Activated CD4-positive, alpha-beta T cell treated with anti-CD3 and anti-CD28 coated beads, Interleukin-2, amount 50 U/mL, for 48 hours (primary cell): ENCODE measurements around the gene AHI1.
"Not testable (repeated sequence)": the region's sequence is repeated elsewhere in the genome, so short reads cannot be mapped to it uniquely, and the experiment has no call there.

Experiments
- DNase-seq, 2 experiments: peaks; one replicate each; pipeline ENCODE4 v3.0.0-alpha.2; 2020

AHI1 gene

GRCh38 chr6:135505222-135505621 is 7.7 kb upstream of the AHI1 start:
- no peak for DNase-seq

- DNase-seq: no peak
Measured at GRCh38 chr6:135504734-135505133, 7.2 kb upstream of the AHI1 start.

GRCh38 chr6:135503703-135504475 is 6.3 kb upstream of the AHI1 start:
- no peak for DNase-seq

GRCh38 chr6:135499441-135500340 is 2.2 kb upstream of the AHI1 start:
- no peak for DNase-seq

GRCh38 chr6:135498185-135498841 is 773 bp upstream of the AHI1 start:
- peak; percentile 59 to 71 for DNase-seq

- DNase-seq: no peak
Measured at GRCh38 chr6:135496800-135497411, 634 bp downstream of the AHI1 start.

GRCh38 chr6:135493218-135493961 is 4.2 kb downstream of the AHI1 start:
- DNase-seq: no peak

GRCh38 chr6:135490381-135490780 is 7.2 kb downstream of the AHI1 start:
- DNase-seq: no peak

GRCh38 chr6:135488023-135488422 is 9.5 kb downstream of the AHI1 start:
- no peak for DNase-seq

GRCh38 chr6:135483903-135484302 is 13.6 kb downstream of the AHI1 start:
- DNase-seq: not testable (repeated sequence)

- DNase-seq: no peak
Measured at GRCh38 chr6:135481783-135482369, 15.7 kb downstream of the AHI1 start.

GRCh38 chr6:135479601-135480000 is 17.9 kb downstream of the AHI1 start:
- no peak for DNase-seq

GRCh38 chr6:135478626-135479025 is 18.9 kb downstream of the AHI1 start:
- DNase-seq: no peak

GRCh38 chr6:135475292-135475886 is 22.2 kb downstream of the AHI1 start:
- DNase-seq: no peak

- DNase-seq: no peak
Measured at GRCh38 chr6:135474362-135474761, 23.2 kb downstream of the AHI1 start.

GRCh38 chr6:135465903-135466302 is 31.6 kb downstream of the AHI1 start:
- no peak for DNase-seq

GRCh38 chr6:135465307-135465706 is 32.2 kb downstream of the AHI1 start:
- no peak for DNase-seq

GRCh38 chr6:135464634-135465033 is 32.9 kb downstream of the AHI1 start:
- DNase-seq: no peak

- DNase-seq: no peak
Measured at GRCh38 chr6:135461208-135461607, 36.3 kb downstream of the AHI1 start.

- DNase-seq: no peak
Measured at GRCh38 chr6:135458051-135458450, 39.5 kb downstream of the AHI1 start.

- no peak for DNase-seq
Measured at GRCh38 chr6:135451617-135452190, 45.8 kb downstream of the AHI1 start.
